B cell (primary cell): ENCODE results near the gene DTD1.

ENCODE experiments used
- EZH2 ChIP-seq: IDR thresholded peaks from 2 replicates; pipeline ENCODE4 v1.6.1; 2012; ENCODE audit warnings: borderline replicate concordance, low read depth, mild to moderate bottlenecking, moderate library complexity, low read length; ENCODE audit not compliant: insufficient read depth, poor library complexity, severe bottlenecking
- TF ChIP-seq, protein P1 (sequence below): fragments of 200-600 bp; IDR thresholded peaks from one replicate; pipeline ENCODE4 v1.8.0; 2022; ENCODE audit warnings: antibody characterized with exemption, mild to moderate bottlenecking

DNA sequence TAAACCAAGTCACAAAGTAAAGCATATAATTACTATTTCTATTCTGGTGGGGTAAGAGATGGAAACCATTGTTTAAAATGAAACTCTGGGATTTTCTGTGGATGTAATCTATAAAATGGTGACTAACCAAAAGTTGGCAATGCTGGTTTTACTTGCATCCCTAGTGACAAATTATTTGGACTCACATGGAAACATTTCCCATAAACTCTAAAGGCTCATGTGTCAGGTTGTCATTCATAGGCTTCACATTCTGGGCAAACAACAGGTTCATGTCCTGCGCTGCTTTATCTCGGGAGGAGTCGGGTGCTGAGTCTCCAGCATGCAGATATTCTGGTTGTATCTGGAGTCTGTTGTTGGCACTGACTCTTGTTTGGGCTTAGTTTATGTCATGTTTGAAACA, 127.7 kb downstream of the DTD1 start:
- TF ChIP-seq, protein P1, sequence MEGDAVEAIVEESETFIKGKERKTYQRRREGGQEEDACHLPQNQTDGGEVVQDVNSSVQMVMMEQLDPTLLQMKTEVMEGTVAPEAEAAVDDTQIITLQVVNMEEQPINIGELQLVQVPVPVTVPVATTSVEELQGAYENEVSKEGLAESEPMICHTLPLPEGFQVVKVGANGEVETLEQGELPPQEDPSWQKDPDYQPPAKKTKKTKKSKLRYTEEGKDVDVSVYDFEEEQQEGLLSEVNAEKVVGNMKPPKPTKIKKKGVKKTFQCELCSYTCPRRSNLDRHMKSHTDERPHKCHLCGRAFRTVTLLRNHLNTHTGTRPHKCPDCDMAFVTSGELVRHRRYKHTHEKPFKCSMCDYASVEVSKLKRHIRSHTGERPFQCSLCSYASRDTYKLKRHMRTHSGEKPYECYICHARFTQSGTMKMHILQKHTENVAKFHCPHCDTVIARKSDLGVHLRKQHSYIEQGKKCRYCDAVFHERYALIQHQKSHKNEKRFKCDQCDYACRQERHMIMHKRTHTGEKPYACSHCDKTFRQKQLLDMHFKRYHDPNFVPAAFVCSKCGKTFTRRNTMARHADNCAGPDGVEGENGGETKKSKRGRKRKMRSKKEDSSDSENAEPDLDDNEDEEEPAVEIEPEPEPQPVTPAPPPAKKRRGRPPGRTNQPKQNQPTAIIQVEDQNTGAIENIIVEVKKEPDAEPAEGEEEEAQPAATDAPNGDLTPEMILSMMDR = no peak
- TF ChIP-seq EZH2 = no peak
